Stimulated activated effector memory CD8-positive, alpha-beta T cell treated with anti-CD3 and anti-CD28 coated beads, Interleukin-12 subunit alpha, Interleukin-12 subunit beta, amount 100 ng/mL, for 72 hours (primary cell): ENCODE data around the gene SFTPD.
A peak's percentile ranks its signal among the peaks of the same experiment; 100 is the strongest.
"Not testable (repeated sequence)": the region's sequence is repeated elsewhere in the genome, so short reads cannot be mapped to it uniquely, and the experiment has no call there.

Source experiments
- ATAC-seq: fragments of 150-1000 bp; cut with Tn5 transposase; 2 replicates; pipeline ENCODE4 v1.10.0; 2021
- DNase-seq, 2 donors: peaks; one replicate each; pipeline ENCODE4 v3.0.0; 2021 to 2022; ENCODE audit warnings: low spot score in 2 of 2
- H3K27ac Mint-ChIP-seq: one replicate; pipeline ENCODE4 v1.8.0; 2022; ENCODE audit warnings: mild to moderate bottlenecking, mixed read lengths
- H3K36me3 Mint-ChIP-seq: one replicate; pipeline ENCODE4 v1.8.0; 2022; ENCODE audit warnings: mild to moderate bottlenecking, mixed read lengths
- H3K4me1 Mint-ChIP-seq: one replicate; pipeline ENCODE4 v1.8.0; 2022; ENCODE audit warnings: mixed read lengths
- H3K4me3 Mint-ChIP-seq: one replicate; pipeline ENCODE4 v1.8.0; 2022; ENCODE audit warnings: mild to moderate bottlenecking, mixed read lengths
- H3K9me3 Mint-ChIP-seq: one replicate; pipeline ENCODE4 v1.8.0; 2022; ENCODE audit warnings: mixed read lengths

Gene SFTPD

GRCh38 chr10:79936625-79937615 lies 12.0 kb downstream of the SFTPD start:
- no peaks in the 10 kb centered on the region for H3K9me3 Mint-ChIP-seq
- H3K36me3 Mint-ChIP-seq, result no peaks in the 10 kb centered on the region
- no peak for ATAC-seq
- H3K4me1 Mint-ChIP-seq, result peaks cover 12% of the 10 kb centered on the region
- H3K27ac Mint-ChIP-seq, result no peak overlapping the region
- peak in 1 of 2 donors; percentile 41 for DNase-seq
- H3K4me3 Mint-ChIP-seq, result no peak overlapping the region

GRCh38 chr10:79933961-79934360 lies 14.9 kb downstream of the SFTPD start:
- Mint-ChIP-seq H3K4me3 (no peak overlapping the region), H3K27ac (no peak overlapping the region), H3K36me3 (no peaks in the 10 kb centered on the region), H3K4me1 (peaks cover 15% of the 10 kb centered on the region), H3K9me3 (no peaks in the 10 kb centered on the region)
- DNase-seq, result no peak
- no peak for ATAC-seq

GRCh38 chr10:79932841-79933379 lies 16.0 kb downstream of the SFTPD start:
- peak in 1 of 2 donors; percentile 39 for DNase-seq
- peaks cover 7% of the 10 kb centered on the region for H3K4me1 Mint-ChIP-seq
- H3K36me3 Mint-ChIP-seq, result no peaks in the 10 kb centered on the region
- no peak for ATAC-seq
- H3K4me3 Mint-ChIP-seq, result no peak overlapping the region
- no peak overlapping the region for H3K27ac Mint-ChIP-seq
- H3K9me3 Mint-ChIP-seq, result no peaks in the 10 kb centered on the region

- H3K4me3 Mint-ChIP-seq, result no peak overlapping the region
- H3K27ac Mint-ChIP-seq, result no peak overlapping the region
- no peaks in the 10 kb centered on the region for H3K36me3 Mint-ChIP-seq
- ATAC-seq (no peak), DNase-seq (no peak)
- H3K9me3 Mint-ChIP-seq, result no peaks in the 10 kb centered on the region
- H3K4me1 Mint-ChIP-seq, result peaks cover 7% of the 10 kb centered on the region
Observed at GRCh38 chr10:79932307-79932706, 16.6 kb downstream of the SFTPD start.

GRCh38 chr10:79930751-79931150 lies 18.2 kb downstream of the SFTPD start:
- no peaks in the 10 kb centered on the region for H3K9me3 Mint-ChIP-seq
- H3K4me1 Mint-ChIP-seq, result peaks cover 7% of the 10 kb centered on the region
- no peak overlapping the region for H3K4me3 Mint-ChIP-seq
- H3K27ac Mint-ChIP-seq, result no peak overlapping the region
- no peaks in the 10 kb centered on the region for H3K36me3 Mint-ChIP-seq
- peak in 1 of 2 donors; percentile 43 for DNase-seq
- no peak for ATAC-seq

- Mint-ChIP-seq H3K36me3 (no peaks in the 10 kb centered on the region), H3K27ac (no peak overlapping the region)
- DNase-seq, result peak in 1 of 2 donors; percentile 45
Observed at GRCh38 chr10:79930267-79930666, 18.6 kb downstream of the SFTPD start.

GRCh38 chr10:79929409-79929904 lies 19.4 kb downstream of the SFTPD start:
- Mint-ChIP-seq H3K4me3 (no peak overlapping the region), H3K36me3 (no peaks in the 10 kb centered on the region), H3K27ac (no peak overlapping the region), H3K9me3 (no peaks in the 10 kb centered on the region), H3K4me1 (peaks cover 7% of the 10 kb centered on the region)
- DNase-seq, result peak; percentile 77 to 85
- peak; percentile 83 for ATAC-seq

More at GRCh38 chr10:79930267-79930666, 18.6 kb downstream of the SFTPD start:
- Mint-ChIP-seq H3K4me1 (peaks cover 7% of the 10 kb centered on the region), H3K4me3 (no peak overlapping the region), H3K9me3 (no peaks in the 10 kb centered on the region)
- no peak for ATAC-seq

- DNase-seq (peak in 1 of 2 donors; percentile 43), ATAC-seq (no peak)
- H3K9me3 Mint-ChIP-seq, result no peaks in the 10 kb centered on the region
- H3K4me1 Mint-ChIP-seq, result peaks cover 7% of the 10 kb centered on the region
- H3K4me3 Mint-ChIP-seq, result no peak overlapping the region
- no peaks in the 10 kb centered on the region for H3K36me3 Mint-ChIP-seq
- H3K27ac Mint-ChIP-seq, result no peak overlapping the region
Observed at GRCh38 chr10:79928028-79928583, 20.8 kb downstream of the SFTPD start.

- Mint-ChIP-seq H3K4me3 (no peak overlapping the region), H3K9me3 (no peaks in the 10 kb centered on the region), H3K36me3 (no peaks in the 10 kb centered on the region), H3K4me1 (peaks cover 7% of the 10 kb centered on the region), H3K27ac (no peak overlapping the region)
- ATAC-seq (no peak), DNase-seq (peak in 1 of 2 donors; percentile 46)
Observed at GRCh38 chr10:79927111-79927828, 21.6 kb downstream of the SFTPD start.

- Mint-ChIP-seq H3K36me3 (no peaks in the 10 kb centered on the region), H3K4me3 (no peak overlapping the region), H3K27ac (no peak overlapping the region), H3K4me1 (peaks cover 17% of the 10 kb centered on the region), H3K9me3 (no peaks in the 10 kb centered on the region)
- ATAC-seq, result no peak
- peak in 1 of 2 donors; percentile 39 for DNase-seq
Observed at GRCh38 chr10:79926037-79926436, 22.9 kb downstream of the SFTPD start.

GRCh38 chr10:79925614-79926013 lies 23.3 kb downstream of the SFTPD start:
- DNase-seq (no peak), ATAC-seq (no peak)
- Mint-ChIP-seq H3K4me3 (no peak overlapping the region), H3K9me3 (no peaks in the 10 kb centered on the region), H3K36me3 (no peaks in the 10 kb centered on the region), H3K4me1 (peaks cover 17% of the 10 kb centered on the region), H3K27ac (no peak overlapping the region)

GRCh38 chr10:79923669-79924068 lies 25.2 kb downstream of the SFTPD start:
- Mint-ChIP-seq H3K27ac (no peak overlapping the region), H3K4me1 (peaks cover 10% of the 10 kb centered on the region), H3K4me3 (no peak overlapping the region), H3K9me3 (no peaks in the 10 kb centered on the region), H3K36me3 (no peaks in the 10 kb centered on the region)
- no peak for DNase-seq
- ATAC-seq, result no peak

- H3K4me3 Mint-ChIP-seq, result no peak overlapping the region
- H3K4me1 Mint-ChIP-seq, result peaks cover 10% of the 10 kb centered on the region
- H3K9me3 Mint-ChIP-seq, result no peaks in the 10 kb centered on the region
- no peak overlapping the region for H3K27ac Mint-ChIP-seq
- ATAC-seq, result no peak
- peak in 1 of 2 donors; percentile 41 for DNase-seq
- no peaks in the 10 kb centered on the region for H3K36me3 Mint-ChIP-seq
Observed at GRCh38 chr10:79923145-79923544, 25.8 kb downstream of the SFTPD start.

- DNase-seq (peak in 1 of 2 donors; percentile 52), ATAC-seq (peak; percentile 52)
- not testable (repeated sequence) for H3K4me3 Mint-ChIP-seq, H3K4me1 Mint-ChIP-seq, H3K27ac Mint-ChIP-seq, H3K9me3 Mint-ChIP-seq, H3K36me3 Mint-ChIP-seq
Observed at GRCh38 chr10:79922011-79922412, 26.9 kb downstream of the SFTPD start.

GRCh38 chr10:79915838-79916237 lies 33.1 kb downstream of the SFTPD start:
- not testable (repeated sequence) for H3K4me1 Mint-ChIP-seq, ATAC-seq, DNase-seq, H3K36me3 Mint-ChIP-seq, H3K27ac Mint-ChIP-seq, H3K9me3 Mint-ChIP-seq, H3K4me3 Mint-ChIP-seq
